ENCODE data around the gene CACNA2D2. TPM values are rescaled to one million over a fixed set of nuclear protein-coding genes. Genes with fewer than 3 reads are reported as not detected.
A peak's percentile ranks its signal among the peaks of the same experiment; 100 is the strongest.

Gene CACNA2D2
- total and polyA plus RNA-seq, 2 of the 8 experiments (the other 6 are each of a cell fraction or from before 2014, with no cell fraction given) = 14.1 to 25.0 TPM

- ChIA-PET POLR2A (ENCODE audit: partially characterized antibody) (no interaction called here), CTCF (ENCODE audit: partially characterized antibody) (interaction anchor here (0.5 to 6.1 kb wide), 11 partner anchors 11 to 605 kb away, joined by 3 to 34 read pairs (median 7); partner anchors contain the start of gene C3orf18)
- TF ChIP-seq SIN3A (conservative IDR thresholded peaks at IDR 0.05 in 1 of 2, IDR thresholded peaks at IDR 0.05 in 1 of 2; ENCODE audit: low read depth in 1 of 2, low read length in 2 of 2) = no peak
- no peak for TF ChIP-seq CTBP2 (IDR thresholded peaks at IDR 0.05; ENCODE audit: borderline replicate concordance, insufficient read depth, insufficient read length, low read length)
- no peak for TF ChIP-seq POLR2A (IDR thresholded peaks at IDR 0.05; ENCODE audit: control extremely low read depth in 1 of 2, low read depth in 2 of 2, low read length in 2 of 2)
- H4K20me1 ChIP-seq (replicated peaks in 1 of 2; ENCODE audit: control insufficient read depth in 1 of 2, insufficient read depth in 2 of 2, low read length in 2 of 2) = peaks cover 2 to 8% of the 10 kb centered on the region in 2 experiments
- H2AFZ ChIP-seq (ENCODE audit: low read length) = no peak overlapping the region
- H2BK15ac ChIP-seq (ENCODE audit: low read length) = no peak overlapping the region
- peaks cover 0 to 6% (median under 1%) of the 10 kb centered on the region in 4 experiments; a peak in 4 of 7 replicates for H3K4me1 ChIP-seq (replicated peaks in 1 of 4; ENCODE audit: control insufficient read depth in 3 of 4, insufficient read depth in 4 of 4, low read length in 3 of 4)
- no peak overlapping the region for H2BK20ac ChIP-seq (ENCODE audit: low read length)
- no peak overlapping the region for H2BK5ac ChIP-seq (ENCODE audit: low read depth, low read length)
- WGBS, 2 experiments (ENCODE audit: extremely low coverage in 1 of 2, insufficient coverage in 1 of 2, insufficient read length in 1 of 2, insufficient replicate concordance in 2 of 2, low coverage in 1 of 2, low lambda C conversion rate in 2 of 2, missing lambda C conversion rate in 1 of 2) = 92% methylated on average over 11 of the region's 12 CpGs; no CpG with 5 or more reads in 1 of the 2 experiments
- H2BK120ac ChIP-seq (replicated peaks; ENCODE audit: low read depth, low read length) = no peak overlapping the region
- no peak overlapping the region for H4K91ac ChIP-seq (replicated peaks; ENCODE audit: insufficient read length, low read length)
- no peak overlapping the region for H3K18ac ChIP-seq (ENCODE audit: extremely low read depth, low read length)
- H3K36me3 ChIP-seq (ENCODE audit: control insufficient read depth in 2 of 4, insufficient read depth in 4 of 4, low read length in 3 of 4) = no peaks in the 10 kb centered on the region
- H3K4ac ChIP-seq (replicated peaks; ENCODE audit: insufficient read length, low read depth, low read length) = no peak overlapping the region
- H2BK12ac ChIP-seq (ENCODE audit: low read depth, low read length) = 0 out of 2 replicates have a peak overlapping the region, but pooled peaks have one; percentile 17
- H3K23ac ChIP-seq (ENCODE audit: insufficient read length) = no peak overlapping the region
- DNase-seq (ENCODE audit: low read depth in 1 of 2, low spot score in 2 of 2) (no peak), FAIRE-seq (no peak)
- no peak overlapping the region for H4K8ac ChIP-seq (ENCODE audit: extremely low read depth, insufficient read depth, low read length)
- no peak overlapping the region for H3K27ac ChIP-seq (ENCODE audit: low read depth, low read length)
- H3K9ac ChIP-seq (replicated peaks in 1 of 4; ENCODE audit: extremely low read depth in 1 of 4, low read depth in 3 of 4, low read length in 3 of 4) = no peak overlapping the region
- no peak overlapping the region for H4K5ac ChIP-seq (ENCODE audit: insufficient read length, low read depth, low read length)
- no peak overlapping the region for H3K14ac ChIP-seq (ENCODE audit: insufficient read length)
- H3K27me3 ChIP-seq (replicated peaks in 1 of 4; ENCODE audit: control insufficient read depth in 3 of 4, extremely low read depth in 1 of 4, insufficient read depth in 3 of 4, low read length in 3 of 4) = no peaks in the 10 kb centered on the region; a peak in 1 of 7 replicates
- no peaks in the 10 kb centered on the region for H3K79me2 ChIP-seq (ENCODE audit: control insufficient read depth in 1 of 2, insufficient read depth in 2 of 2, low read length in 2 of 2)
- H3K23me2 ChIP-seq (ENCODE audit: low read depth, low read length) = no peaks in the 10 kb centered on the region
- no peak overlapping the region for H3K4me3 ChIP-seq (ENCODE audit: extremely low read depth in 1 of 4, insufficient read depth in 2 of 4, low read depth in 3 of 4, low read length in 4 of 4)
- no peak overlapping the region for H2AK5ac ChIP-seq (ENCODE audit: low read depth, low read length)
- no peaks in the 10 kb centered on the region for H3K79me1 ChIP-seq (ENCODE audit: low read depth, low read length)
- H3K4me2 ChIP-seq (ENCODE audit: insufficient read depth in 1 of 2, low read depth in 2 of 2, low read length in 2 of 2) = no peak overlapping the region
- no peaks in the 10 kb centered on the region for H3K9me3 ChIP-seq (ENCODE audit: insufficient read depth in 2 of 2, low read depth in 1 of 2, low read length in 1 of 2)
- H3K56ac ChIP-seq (replicated peaks; ENCODE audit: insufficient read length, low read depth, low read length) = no peak overlapping the region
Observed at GRCh38 chr3:50475348-50475747, 28.1 kb downstream of the CACNA2D2 start.

All from H1 (cell line).